OCI-LY3 (cell line): ENCODE results near the gene TCAF1.

Experiments used
- H2AFZ ChIP-seq: fragments of 200-600, 300-600 bp; shearing (Covaris generic); 2 replicates; pipeline ENCODE4 v1.6.0; 2014; ENCODE audit warnings: antibody characterized with exemption, low read depth, low read length
- H3K27ac ChIP-seq: fragments of 200-600, 300-600 bp; sonication (generic); 2 replicates; pipeline ENCODE4 v1.5.1; 2014; ENCODE audit warnings: mild to moderate bottlenecking, low read length, moderate library complexity, mixed read lengths
- H3K27me3 ChIP-seq: fragments of 200-600, 300-600 bp; sonication (generic); 2 replicates; pipeline ENCODE4 v1.6.1; 2014; ENCODE audit warnings: low read depth, low read length, mixed read lengths
- H3K36me3 ChIP-seq: fragments of 200-600, 300-600 bp; sonication (generic); replicated peaks from 2 replicates; pipeline ENCODE3; 2014; ENCODE audit warnings: low read depth, low read length, mixed read lengths
- H3K4me1 ChIP-seq: fragments of 300-600, 200-600 bp; sonication (generic); 2 replicates; pipeline ENCODE4 v1.6.1; 2014; ENCODE audit warnings: low read length, mixed read lengths
- H3K4me2 ChIP-seq: fragments of 200-600, 300-600 bp; sonication (generic); 2 replicates; pipeline ENCODE4 v1.6.1; 2014; ENCODE audit warnings: low read length, mixed read lengths
- H3K4me3 ChIP-seq: fragments of 300-600, 200-600 bp; sonication (generic); 2 replicates; pipeline ENCODE4 v1.5.1; 2014; ENCODE audit warnings: antibody characterized with exemption, mild to moderate bottlenecking, low read length, moderate library complexity
- H3K79me2 ChIP-seq: fragments of 300-600, 200-600 bp; shearing (Covaris generic); 2 replicates; pipeline ENCODE4 v1.6.1; 2014; ENCODE audit warnings: mild to moderate bottlenecking, low read length, mixed read lengths
- H3K9ac ChIP-seq: fragments of 300-600, 200-600 bp; shearing (Covaris generic); 2 replicates; pipeline ENCODE4 v1.6.0; 2014; ENCODE audit warnings: mild to moderate bottlenecking, low read length, moderate library complexity
- H3K9me3 ChIP-seq: fragments of 200-600, 300-600 bp; shearing (Covaris generic); 2 replicates; pipeline ENCODE4 v1.6.1; 2014; ENCODE audit warnings: low read length, mixed read lengths; ENCODE audit not compliant: insufficient read depth
- H4K20me1 ChIP-seq: fragments of 200-600, 300-600 bp; sonication (generic); 2 replicates; pipeline ENCODE4 v1.6.1; 2016; ENCODE audit warnings: low read length, mixed read lengths; ENCODE audit not compliant: insufficient read depth
- EZH2phosphoT487 ChIP-seq: fragments of 200-600 bp; shearing (Covaris generic); IDR thresholded peaks from 2 replicates; pipeline ENCODE4 v1.6.1; 2018; ENCODE audit warnings: antibody characterized with exemption, mixed run types, low read depth
- TF ChIP-seq, protein P1 (sequence below): fragments of 200-600, 300-600 bp; sonication (generic); IDR thresholded peaks from 2 replicates; pipeline ENCODE4 v1.5.1; 2014; ENCODE audit warnings: antibody characterized with exemption, low read length, low read depth

The TCAF1 gene

DNA sequence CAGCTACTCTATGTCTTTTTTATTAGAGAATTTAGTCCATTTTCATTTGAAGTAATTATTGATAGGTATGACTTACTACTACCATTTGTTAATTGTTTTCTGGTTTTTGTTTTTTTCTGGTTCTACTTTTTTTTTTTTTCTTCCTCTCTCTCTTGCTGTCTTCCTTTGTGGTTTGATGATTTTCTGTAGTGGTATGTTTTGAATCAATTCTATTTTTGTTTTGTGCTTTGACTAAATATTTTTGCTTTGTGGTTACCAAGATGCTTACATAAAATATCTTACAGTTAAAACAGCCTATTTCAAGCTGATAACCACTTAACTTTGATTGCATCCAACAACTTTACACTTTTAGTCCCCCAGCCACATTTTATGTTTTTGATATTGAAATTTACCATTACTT is 29.8 kb upstream of the TCAF1 start:
- H2AFZ ChIP-seq = no peak overlapping the region
- H4K20me1 ChIP-seq = no peaks in the 10 kb centered on the region
- TF ChIP-seq EZH2phosphoT487 = no peak
- TF ChIP-seq, protein P1, sequence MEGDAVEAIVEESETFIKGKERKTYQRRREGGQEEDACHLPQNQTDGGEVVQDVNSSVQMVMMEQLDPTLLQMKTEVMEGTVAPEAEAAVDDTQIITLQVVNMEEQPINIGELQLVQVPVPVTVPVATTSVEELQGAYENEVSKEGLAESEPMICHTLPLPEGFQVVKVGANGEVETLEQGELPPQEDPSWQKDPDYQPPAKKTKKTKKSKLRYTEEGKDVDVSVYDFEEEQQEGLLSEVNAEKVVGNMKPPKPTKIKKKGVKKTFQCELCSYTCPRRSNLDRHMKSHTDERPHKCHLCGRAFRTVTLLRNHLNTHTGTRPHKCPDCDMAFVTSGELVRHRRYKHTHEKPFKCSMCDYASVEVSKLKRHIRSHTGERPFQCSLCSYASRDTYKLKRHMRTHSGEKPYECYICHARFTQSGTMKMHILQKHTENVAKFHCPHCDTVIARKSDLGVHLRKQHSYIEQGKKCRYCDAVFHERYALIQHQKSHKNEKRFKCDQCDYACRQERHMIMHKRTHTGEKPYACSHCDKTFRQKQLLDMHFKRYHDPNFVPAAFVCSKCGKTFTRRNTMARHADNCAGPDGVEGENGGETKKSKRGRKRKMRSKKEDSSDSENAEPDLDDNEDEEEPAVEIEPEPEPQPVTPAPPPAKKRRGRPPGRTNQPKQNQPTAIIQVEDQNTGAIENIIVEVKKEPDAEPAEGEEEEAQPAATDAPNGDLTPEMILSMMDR = no peak
- no peak overlapping the region for H3K27ac ChIP-seq
- no peak overlapping the region for H3K9ac ChIP-seq
- no peaks in the 10 kb centered on the region for H3K36me3 ChIP-seq
- H3K9me3 ChIP-seq = no peaks in the 10 kb centered on the region
- no peaks in the 10 kb centered on the region for H3K27me3 ChIP-seq
- no peaks in the 10 kb centered on the region for H3K4me1 ChIP-seq
- no peaks in the 10 kb centered on the region for H3K79me2 ChIP-seq
- no peak overlapping the region for H3K4me2 ChIP-seq
- H3K4me3 ChIP-seq = no peak overlapping the region

DNA sequence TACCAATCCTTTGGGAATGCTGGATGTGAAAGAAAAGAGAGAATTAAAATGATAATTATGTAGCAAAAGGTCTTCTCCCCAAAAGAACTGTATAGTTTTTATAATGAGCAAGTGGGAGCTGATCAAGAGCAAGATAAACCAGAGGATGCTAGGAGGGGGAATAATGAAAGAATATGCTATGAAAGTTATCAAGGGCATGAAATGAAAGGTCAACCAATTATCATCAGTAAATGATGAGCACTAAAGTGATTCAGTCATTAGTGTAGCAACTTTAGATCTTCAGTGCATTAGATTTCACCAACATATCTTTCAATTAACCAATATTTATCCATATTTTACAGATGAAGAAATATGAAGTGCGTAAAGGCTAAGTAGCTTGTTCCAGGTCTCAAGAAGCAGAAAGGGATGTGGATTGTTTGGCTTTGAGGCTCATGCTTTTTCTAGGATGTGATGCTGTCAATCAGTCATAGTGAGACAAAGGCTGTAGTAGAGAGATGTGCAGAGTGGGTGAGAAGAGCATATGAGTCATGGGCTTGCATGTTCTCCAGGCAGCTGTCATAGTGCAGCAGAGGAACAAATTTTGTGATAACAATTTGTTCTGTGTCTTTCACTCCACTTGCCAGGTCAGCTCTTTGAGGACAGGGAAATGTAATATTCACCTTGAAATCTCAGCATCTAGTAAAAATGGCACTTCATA is 27.4 kb upstream of the TCAF1 start:
- Histone ChIP-seq H3K79me2 (no peaks in the 10 kb centered on the region), H3K4me3 (no peak overlapping the region), H3K4me1 (no peaks in the 10 kb centered on the region), H3K9ac (no peak overlapping the region), H3K27me3 (peaks cover 9% of the 10 kb centered on the region; the same call in 1 of the 2 replicates), H3K4me2 (no peak overlapping the region), H3K9me3 (no peaks in the 10 kb centered on the region), H3K27ac (no peak overlapping the region), H3K36me3 (no peaks in the 10 kb centered on the region), H4K20me1 (no peaks in the 10 kb centered on the region), H2AFZ (no peak overlapping the region)
- TF ChIP-seq, protein P1 = no peak
- no peak for TF ChIP-seq EZH2phosphoT487

DNA sequence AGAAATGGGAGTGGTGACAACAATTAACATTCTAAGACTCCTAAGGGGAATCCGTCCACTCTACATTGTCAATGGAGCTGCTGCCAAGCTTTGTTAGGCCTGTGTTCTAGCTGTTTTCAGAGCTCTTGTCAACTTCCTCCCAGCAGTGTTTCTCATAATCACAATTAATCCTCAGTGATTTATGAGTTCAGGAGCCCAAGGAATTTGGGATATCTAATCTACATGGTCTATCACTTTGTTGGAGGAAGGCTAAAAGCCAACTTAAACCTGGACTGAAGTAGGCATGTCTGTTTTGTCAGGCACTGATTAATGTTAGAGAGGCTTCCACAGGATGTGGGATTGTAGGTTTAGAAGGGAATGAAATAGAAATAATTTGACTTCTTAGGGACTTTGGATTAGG is 22.9 kb upstream of the TCAF1 start:
- H3K27ac ChIP-seq = no peak overlapping the region
- H3K9me3 ChIP-seq = no peaks in the 10 kb centered on the region
- H3K4me1 ChIP-seq = no peaks in the 10 kb centered on the region
- no peak overlapping the region for H3K4me2 ChIP-seq
- no peaks in the 10 kb centered on the region for H3K79me2 ChIP-seq
- no peak overlapping the region for H2AFZ ChIP-seq
- H3K27me3 ChIP-seq = peaks cover 33% of the 10 kb centered on the region
- H3K36me3 ChIP-seq = no peaks in the 10 kb centered on the region
- H3K4me3 ChIP-seq = no peak overlapping the region
- H4K20me1 ChIP-seq = no peaks in the 10 kb centered on the region
- TF ChIP-seq, protein P1 = no peak
- TF ChIP-seq EZH2phosphoT487 = no peak
- H3K9ac ChIP-seq = no peak overlapping the region

DNA sequence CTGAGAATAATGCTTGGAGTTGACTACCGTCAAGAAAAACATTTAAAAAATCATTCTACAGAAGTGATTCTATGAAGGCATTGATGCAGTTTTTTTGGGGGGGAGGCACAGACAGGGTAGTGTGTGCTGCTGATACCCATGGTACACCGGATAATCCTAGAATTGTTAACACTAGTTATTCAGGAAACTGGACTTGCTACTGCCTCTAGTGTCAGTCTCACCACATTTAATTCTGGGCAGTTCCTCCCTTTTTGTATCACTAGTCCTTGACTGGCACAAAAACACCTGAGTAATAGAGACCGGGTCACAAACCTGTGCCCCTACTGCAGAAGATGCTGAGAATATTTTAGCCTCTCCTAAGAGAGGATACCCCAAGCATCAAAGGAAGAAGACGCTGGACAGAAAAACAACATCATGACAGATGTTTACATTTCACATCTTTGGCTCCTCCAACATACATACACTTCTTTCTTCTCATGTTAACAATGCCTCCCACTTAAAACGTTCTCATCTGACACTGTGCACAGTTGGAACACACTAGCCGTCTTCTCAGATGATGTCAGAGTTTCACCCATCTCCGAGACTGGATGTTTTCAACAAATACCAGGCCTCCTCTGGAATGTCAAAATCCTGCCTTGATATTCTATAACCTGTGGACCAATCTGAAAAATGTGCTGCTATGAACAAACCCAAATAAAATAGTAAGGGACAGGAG is 13.1 kb upstream of the TCAF1 start:
- Histone ChIP-seq H3K9me3 (no peaks in the 10 kb centered on the region), H4K20me1 (no peaks in the 10 kb centered on the region), H3K27ac (no peak overlapping the region), H3K9ac (no peak overlapping the region), H3K4me3 (no peak overlapping the region), H3K79me2 (no peaks in the 10 kb centered on the region), H2AFZ (no peak overlapping the region), H3K4me1 (no peaks in the 10 kb centered on the region), H3K27me3 (peaks cover 13% of the 10 kb centered on the region; the same call in 1 of the 2 replicates), H3K36me3 (no peaks in the 10 kb centered on the region), H3K4me2 (no peak overlapping the region)
- TF ChIP-seq, protein P1 = no peak
- TF ChIP-seq EZH2phosphoT487 = no peak
